ENCODE results near the gene CD8B. TPM values are rescaled to one million over a fixed set of nuclear protein-coding genes. Genes with fewer than 3 reads are reported as not detected.

CD8B gene
- not detected in 5 replicates for total RNA-seq (2022; extraction: Qiagen RNA extraction; ENCODE audit: low read depth)

DNA sequence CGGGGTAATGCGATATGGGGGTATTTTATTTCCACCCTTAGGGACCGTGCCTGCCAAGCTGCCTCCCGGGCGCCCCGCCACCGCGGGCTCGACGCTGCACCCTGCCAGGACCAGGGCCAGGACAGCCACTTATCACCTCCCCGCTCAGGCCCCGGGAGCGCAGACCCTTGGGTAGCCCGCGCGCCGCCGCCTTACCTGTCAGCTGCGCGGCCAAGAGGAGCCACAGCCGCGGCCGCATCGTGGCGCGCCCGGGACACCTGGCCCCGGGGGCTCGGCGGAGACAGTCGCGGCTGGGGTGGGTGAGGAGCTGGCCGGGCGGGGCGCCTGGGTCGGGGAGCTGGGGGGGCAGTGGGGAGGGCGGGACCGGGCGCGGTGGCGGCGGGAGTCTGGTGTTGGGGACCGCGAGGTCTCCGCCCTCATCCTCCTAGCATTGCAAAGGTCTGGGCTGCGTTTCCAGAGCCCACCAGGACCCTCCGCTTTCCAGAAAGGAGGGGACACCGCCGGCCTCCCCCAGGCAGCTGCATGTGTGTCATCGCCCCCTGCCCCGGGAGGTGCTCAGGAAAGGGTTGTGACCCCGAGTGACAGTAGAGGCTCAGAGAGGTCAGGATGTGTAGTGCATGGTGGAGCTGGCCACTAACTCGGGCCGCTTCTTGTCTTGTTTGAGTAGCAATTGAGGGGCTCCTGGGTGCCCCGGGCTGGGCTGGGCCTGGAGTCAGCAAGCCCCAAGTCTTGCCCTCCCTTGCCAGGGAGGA lies at the start of gene CD8B:
CD8B (minus strand) TSS at position 259 of the 752 bp plus-strand sequence; CDS start at position 238, 21 bp downstream.

GRCh38 chr2:86790676-86791572 lies 70.8 kb downstream of the CD8B start, which contains the start of gene CD8A:
TSS of gene CD8A (minus strand) at chr2:86790913. CDS start at chr2:86790825, 88 bp downstream.

Other genes starting within 250 kb of the CD8B start
- 31.2 to 42.5 TPM (median 41.1 TPM) in 5 replicates for gene RNF103, start 238.0 kb downstream of the CD8B start, total RNA-seq (2022; extraction: Qiagen RNA extraction; ENCODE audit: low read depth)
- gene RMND5A, start 141.6 kb downstream of the CD8B start, total RNA-seq (2022; extraction: Qiagen RNA extraction; ENCODE audit: low read depth), result 21.0 to 24.5 TPM (median 21.7 TPM) in 5 replicates
- 0.21 to 0.34 TPM (median 0.32 TPM) in 5 replicates for gene CD8A, start 71.0 kb downstream of the CD8B start, total RNA-seq (2022; extraction: Qiagen RNA extraction; ENCODE audit: low read depth)
- gene RGPD1, start 80.2 kb upstream of the CD8B start, total RNA-seq (2022; extraction: Qiagen RNA extraction; ENCODE audit: low read depth), result 0.03 to 0.15 TPM (median 0.09 TPM) in 4 of 5 replicates, not detected in the other
- gene PLGLB1, start 160.0 kb upstream of the CD8B start, total RNA-seq (2022; extraction: Qiagen RNA extraction; ENCODE audit: low read depth), result 0.37 to 1.5 TPM (median 0.84 TPM) in 5 replicates